Vagina (tissue), 2 donors: ENCODE data around the gene MAPRE2. TPM values are rescaled to one million over a fixed set of nuclear protein-coding genes. Genes with fewer than 3 reads are reported as not detected.

Experiments used
- DNase-seq, 2 donors: peaks; one replicate each; pipeline ENCODE4 v3.0.0-alpha.2; 2017; ENCODE audit errors: extremely low spot score in 2 of 2
- H3K27ac ChIP-seq: fragments of 200-600 bp; sonication (generic); one replicate; pipeline ENCODE4 v1.5.1; 2019
- H3K27me3 ChIP-seq: fragments of 200-600 bp; sonication (generic); one replicate; pipeline ENCODE4 v1.5.1; 2019
- H3K36me3 ChIP-seq, 2 donors: fragments of 200-600 bp; sonication (generic); one replicate each; pipeline ENCODE4 v1.5.1; 2017 to 2019
- H3K4me1 ChIP-seq: fragments of 200-600 bp; sonication (generic); one replicate; pipeline ENCODE4 v1.5.1; 2019
- H3K4me3 ChIP-seq, 2 donors: fragments of 200-600 bp; sonication (generic); 1 replicate in 1 of 2; 2 replicates in 1 of 2; pipeline ENCODE4 v1.5.1; 2016 to 2019
- H3K9me3 ChIP-seq: fragments of 200-600 bp; sonication (generic); one replicate; pipeline ENCODE4 v1.5.1; 2019
- POLR2A ChIP-seq, 2 donors: fragments of 450-650 bp; IDR thresholded peaks; one replicate each; pipeline ENCODE4 v1.6.1; 2017; ENCODE audit warnings: antibody characterized with exemption in 2 of 2, mild to moderate bottlenecking in 2 of 2, moderate library complexity in 2 of 2
- POLR2AphosphoS5 ChIP-seq, 2 donors: sonication (generic); formaldehyde crosslinking; IDR thresholded peaks; one replicate each; pipeline ENCODE4 v1.9.0; 2017; ENCODE audit warnings: antibody characterized with exemption in 2 of 2, mild to moderate bottlenecking in 2 of 2, low read depth in 1 of 2; ENCODE audit not compliant: insufficient read depth in 1 of 2
- intact Hi-C: fragments of 100-400 bp; cut with DNase I; formaldehyde crosslinking; loops from one replicate; pipeline ENCODE4 v1.15.1; 2023
- total RNA-seq: library from RNA; depleted of rRNA; stranded (reverse); fragments of >200 nt; gene quantifications from one replicate; pipeline ENCODE4 v1.2.3, GENCODE V29; 2016
- TF ChIP-seq, protein P1 (sequence below), 3 experiments: fragments of 450-650 bp in 2 of 3; fragments of 200-600 bp in 1 of 3; sonication (generic) in 1 of 3; IDR thresholded peaks; one replicate each; pipeline ENCODE4 v1.5.1; 2017 to 2019; ENCODE audit warnings: antibody characterized with exemption in 3 of 3, mild to moderate bottlenecking in 2 of 3, moderate library complexity in 2 of 3

The MAPRE2 gene
- total RNA-seq, 1 donor from 2014 or later: 21.4 TPM

DNA sequence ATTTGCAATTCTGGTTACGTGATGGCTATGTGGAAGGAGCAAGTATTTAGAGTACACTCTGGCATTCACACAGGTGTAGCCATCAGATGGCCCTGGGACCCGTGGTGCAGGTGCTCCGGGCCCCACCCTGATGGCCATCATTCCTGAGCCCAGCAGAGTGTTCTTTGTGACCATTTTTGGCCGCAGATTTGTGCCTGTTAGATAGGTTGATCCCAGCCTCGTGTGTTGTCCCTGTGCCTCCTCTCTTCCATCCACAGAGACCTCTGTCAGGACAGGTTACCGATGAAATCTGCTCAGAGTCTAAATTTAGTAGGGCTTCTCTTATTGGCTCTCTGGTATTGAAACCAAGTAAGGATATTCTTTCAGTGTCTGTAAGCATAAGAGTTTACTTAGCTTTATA is 33.9 kb downstream of the MAPRE2 start:
- H3K4me3 ChIP-seq: no peak overlapping the region
- H3K9me3 ChIP-seq: no peaks in the 10 kb centered on the region
- peaks cover 16% of the 10 kb centered on the region for H3K4me1 ChIP-seq
- H3K36me3 ChIP-seq: peaks cover 0 to 12% of the 10 kb centered on the region in 2 donors
- no peak for DNase-seq
- no peak overlapping the region for H3K27ac ChIP-seq
- no peaks in the 10 kb centered on the region for H3K27me3 ChIP-seq
- TF ChIP-seq, protein P1, sequence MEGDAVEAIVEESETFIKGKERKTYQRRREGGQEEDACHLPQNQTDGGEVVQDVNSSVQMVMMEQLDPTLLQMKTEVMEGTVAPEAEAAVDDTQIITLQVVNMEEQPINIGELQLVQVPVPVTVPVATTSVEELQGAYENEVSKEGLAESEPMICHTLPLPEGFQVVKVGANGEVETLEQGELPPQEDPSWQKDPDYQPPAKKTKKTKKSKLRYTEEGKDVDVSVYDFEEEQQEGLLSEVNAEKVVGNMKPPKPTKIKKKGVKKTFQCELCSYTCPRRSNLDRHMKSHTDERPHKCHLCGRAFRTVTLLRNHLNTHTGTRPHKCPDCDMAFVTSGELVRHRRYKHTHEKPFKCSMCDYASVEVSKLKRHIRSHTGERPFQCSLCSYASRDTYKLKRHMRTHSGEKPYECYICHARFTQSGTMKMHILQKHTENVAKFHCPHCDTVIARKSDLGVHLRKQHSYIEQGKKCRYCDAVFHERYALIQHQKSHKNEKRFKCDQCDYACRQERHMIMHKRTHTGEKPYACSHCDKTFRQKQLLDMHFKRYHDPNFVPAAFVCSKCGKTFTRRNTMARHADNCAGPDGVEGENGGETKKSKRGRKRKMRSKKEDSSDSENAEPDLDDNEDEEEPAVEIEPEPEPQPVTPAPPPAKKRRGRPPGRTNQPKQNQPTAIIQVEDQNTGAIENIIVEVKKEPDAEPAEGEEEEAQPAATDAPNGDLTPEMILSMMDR (IDR thresholded peaks at IDR 0.05): no peak
- TF ChIP-seq POLR2A (IDR thresholded peaks at IDR 0.05) (no peak), POLR2AphosphoS5 (IDR thresholded peaks at IDR 0.05; ENCODE audit: insufficient read depth in 1 of 2, low read depth in 1 of 2) (no peak)
- intact Hi-C loops: no loop called here

DNA sequence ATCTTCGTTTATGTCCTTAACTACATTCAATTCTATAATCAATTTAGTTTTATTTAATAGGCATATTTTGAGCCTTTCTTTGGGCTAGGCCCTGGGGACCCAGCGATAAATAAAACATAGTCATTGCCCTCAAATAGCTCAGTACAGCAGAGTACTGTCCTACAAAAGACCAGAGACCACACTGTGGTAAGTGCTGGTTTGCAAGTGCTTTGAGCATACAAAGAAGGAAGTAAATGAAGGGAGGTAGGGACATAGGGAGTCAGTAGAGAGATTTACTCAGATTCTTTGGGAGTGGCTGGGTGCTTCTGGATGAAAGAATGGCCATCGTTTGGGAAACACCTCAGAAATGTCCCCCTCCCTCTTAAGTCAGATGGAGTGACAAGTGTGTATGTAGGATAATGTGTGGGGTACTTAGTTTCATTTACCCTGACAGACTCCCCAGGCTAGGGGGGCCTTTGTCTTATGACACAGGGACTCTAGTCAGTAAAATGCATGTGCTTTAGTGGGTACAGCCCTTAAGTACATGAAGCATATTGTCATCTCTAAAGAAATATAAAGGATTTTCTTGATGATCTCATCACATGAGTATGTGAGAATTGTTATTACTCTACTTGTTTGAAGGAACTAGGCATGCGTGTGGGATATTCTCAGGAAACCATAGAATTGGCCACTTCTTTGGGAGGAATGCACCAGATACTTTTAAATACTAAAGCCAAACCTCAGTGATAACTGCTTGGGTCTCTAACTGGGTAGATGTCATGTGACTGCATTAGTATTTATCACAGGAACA is 35.1 kb downstream of the MAPRE2 start:
- peaks cover 16% of the 10 kb centered on the region for H3K4me1 ChIP-seq
- DNase-seq: no peak
- H3K27me3 ChIP-seq: no peaks in the 10 kb centered on the region
- H3K36me3 ChIP-seq: peaks cover 0 to under 1% of the 10 kb centered on the region in 2 donors
- H3K4me3 ChIP-seq: no peak overlapping the region
- intact Hi-C loops: no loop called here
- H3K27ac ChIP-seq: no peak overlapping the region
- TF ChIP-seq POLR2AphosphoS5 (IDR thresholded peaks at IDR 0.05; ENCODE audit: insufficient read depth in 1 of 2, low read depth in 1 of 2) (no peak), POLR2A (IDR thresholded peaks at IDR 0.05) (no peak)
- TF ChIP-seq, protein P1 (IDR thresholded peaks at IDR 0.05): no peak
- H3K9me3 ChIP-seq: no peaks in the 10 kb centered on the region

DNA sequence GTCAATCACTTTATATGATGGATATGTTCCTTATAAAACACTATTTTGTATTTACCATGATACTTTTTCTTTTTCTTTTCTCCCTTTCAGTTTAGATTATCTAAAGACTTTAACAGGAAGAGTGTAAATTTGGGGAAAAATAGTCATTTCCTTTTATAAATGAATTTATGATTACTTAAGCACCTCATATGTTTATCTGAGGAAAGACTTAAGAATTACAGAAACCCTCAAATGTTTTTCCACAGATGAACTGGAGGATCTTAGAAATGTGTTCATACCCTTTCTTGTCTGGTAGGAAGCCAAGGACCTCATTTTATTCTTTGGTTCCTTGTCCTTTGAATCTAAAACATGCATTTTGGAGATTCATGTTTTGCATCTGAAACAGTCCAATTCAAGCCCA is 36.7 kb downstream of the MAPRE2 start:
- Histone ChIP-seq H3K9me3 (no peaks in the 10 kb centered on the region), H3K36me3 (no peaks in the 10 kb centered on the region), H3K4me3 (no peak overlapping the region), H3K27ac (no peak overlapping the region), H3K4me1 (peaks cover 9% of the 10 kb centered on the region), H3K27me3 (no peaks in the 10 kb centered on the region)
- TF ChIP-seq POLR2A (IDR thresholded peaks at IDR 0.05) (no peak), POLR2AphosphoS5 (IDR thresholded peaks at IDR 0.05; ENCODE audit: insufficient read depth in 1 of 2, low read depth in 1 of 2) (no peak)
- TF ChIP-seq, protein P1 (IDR thresholded peaks at IDR 0.05): no peak
- no peak for DNase-seq
- intact Hi-C loops: no loop called here

DNA sequence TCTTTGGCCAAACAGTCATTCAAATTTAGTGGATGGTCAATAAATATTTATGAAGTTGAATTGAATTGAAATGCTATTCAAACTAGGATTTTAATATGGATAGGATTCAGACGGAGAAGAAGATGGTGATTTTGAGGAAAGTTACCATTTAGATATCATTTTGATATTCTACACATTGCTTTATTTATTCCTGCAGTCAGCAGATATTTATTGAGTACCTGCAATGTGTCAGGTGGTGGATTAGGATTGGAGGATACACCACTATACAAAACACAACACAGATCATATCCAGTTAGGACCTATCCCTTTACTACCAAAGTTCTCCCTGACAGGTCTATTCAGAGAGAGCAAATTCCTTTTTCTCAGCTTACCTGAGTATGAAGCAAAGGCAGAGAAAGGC is 38.8 kb downstream of the MAPRE2 start:
- TF ChIP-seq POLR2AphosphoS5 (IDR thresholded peaks at IDR 0.05; ENCODE audit: insufficient read depth in 1 of 2, low read depth in 1 of 2): no peak
- TF ChIP-seq, protein P1 (IDR thresholded peaks at IDR 0.05): no peak
- no peak for TF ChIP-seq POLR2A (IDR thresholded peaks at IDR 0.05)
- DNase-seq: no peak
- no peak overlapping the region for H3K4me3 ChIP-seq
- intact Hi-C loops: no loop called here
- H3K36me3 ChIP-seq: no peaks in the 10 kb centered on the region
- no peak overlapping the region for H3K27ac ChIP-seq
- H3K4me1 ChIP-seq: no peaks in the 10 kb centered on the region
- no peaks in the 10 kb centered on the region for H3K9me3 ChIP-seq
- no peaks in the 10 kb centered on the region for H3K27me3 ChIP-seq

DNA sequence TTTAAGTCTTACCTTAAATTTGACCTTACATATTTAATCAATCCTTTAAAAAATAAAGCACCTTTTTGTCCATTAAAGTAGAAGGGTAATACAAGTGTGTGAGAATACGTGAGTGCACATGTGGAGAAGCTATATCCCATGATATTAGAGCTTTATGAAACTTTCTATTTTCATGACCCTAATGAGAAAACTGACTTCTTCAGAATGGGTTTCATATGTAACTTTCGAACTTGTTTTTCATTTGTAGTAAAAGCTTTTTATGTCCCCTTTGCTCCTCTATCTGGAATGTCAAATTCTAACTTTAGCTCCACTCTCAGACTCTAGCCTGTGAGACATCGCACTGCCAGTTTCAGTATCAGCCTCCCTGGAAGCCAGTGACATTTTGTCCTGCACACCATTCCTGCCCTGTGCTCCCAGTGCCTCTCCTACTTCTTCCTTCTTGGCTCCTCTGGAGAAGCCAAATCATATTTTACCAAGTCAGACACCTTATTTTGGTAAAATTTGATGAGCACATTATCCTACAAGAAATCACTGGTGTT is 42.0 kb downstream of the MAPRE2 start:
- TF ChIP-seq POLR2A (IDR thresholded peaks at IDR 0.05): no peak
- TF ChIP-seq, protein P1 (IDR thresholded peaks at IDR 0.05): no peak
- no peak for TF ChIP-seq POLR2AphosphoS5 (IDR thresholded peaks at IDR 0.05; ENCODE audit: insufficient read depth in 1 of 2, low read depth in 1 of 2)
- no peak for DNase-seq
- Histone ChIP-seq H3K4me1 (no peaks in the 10 kb centered on the region), H3K27me3 (no peaks in the 10 kb centered on the region), H3K9me3 (no peaks in the 10 kb centered on the region), H3K36me3 (no peaks in the 10 kb centered on the region), H3K4me3 (no peak overlapping the region), H3K27ac (no peak overlapping the region)
- intact Hi-C loops: no loop called here
